Measurements from ENCODE around the gene RACGAP1. TPM values are rescaled to one million over a fixed set of nuclear protein-coding genes. Genes with fewer than 3 reads are reported as not detected.

The RACGAP1 gene
- total RNA-seq, 1 donor from 2014 or later = 144 TPM

DNA sequence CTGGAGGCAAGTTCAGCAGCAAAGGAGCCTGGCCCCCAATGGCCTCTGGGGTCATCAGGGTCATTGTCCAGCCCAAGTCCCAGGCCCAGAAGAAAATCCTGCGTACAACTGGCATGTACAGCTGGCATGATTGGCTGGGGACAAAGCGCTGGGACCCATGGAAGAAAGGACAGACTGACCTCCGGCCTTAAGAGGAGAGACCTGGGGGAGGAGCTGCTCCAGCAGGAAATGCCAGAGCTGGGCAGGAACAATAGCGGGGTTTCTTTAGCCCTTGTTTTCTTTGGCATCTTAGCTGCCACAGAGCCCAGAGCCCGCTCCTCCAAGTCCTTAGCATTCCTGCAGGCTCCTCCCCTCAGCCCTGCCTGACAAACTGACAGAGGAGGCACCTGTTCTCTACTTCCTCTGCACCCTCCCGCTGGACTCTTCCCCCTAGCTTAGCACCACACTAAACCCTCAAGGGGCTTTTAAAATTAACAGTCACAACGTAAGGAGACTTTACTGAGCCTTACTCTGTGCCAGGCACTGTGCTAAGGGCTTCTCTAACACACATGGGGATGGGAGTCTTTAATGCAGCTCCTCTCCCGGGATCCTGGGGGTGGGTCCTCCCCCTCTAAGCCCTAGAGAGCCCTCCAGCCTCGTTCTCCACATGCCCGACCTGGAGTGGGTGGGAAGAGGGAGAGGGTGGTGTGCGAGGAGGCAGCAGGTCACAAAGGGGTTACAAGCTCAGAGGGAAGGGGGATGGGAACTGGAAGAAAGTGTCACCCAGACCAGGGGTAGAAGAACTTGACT, 65.4 kb downstream of the RACGAP1 start:
- intact Hi-C loops (cut with micrococcal nuclease) = no loop called here

DNA sequence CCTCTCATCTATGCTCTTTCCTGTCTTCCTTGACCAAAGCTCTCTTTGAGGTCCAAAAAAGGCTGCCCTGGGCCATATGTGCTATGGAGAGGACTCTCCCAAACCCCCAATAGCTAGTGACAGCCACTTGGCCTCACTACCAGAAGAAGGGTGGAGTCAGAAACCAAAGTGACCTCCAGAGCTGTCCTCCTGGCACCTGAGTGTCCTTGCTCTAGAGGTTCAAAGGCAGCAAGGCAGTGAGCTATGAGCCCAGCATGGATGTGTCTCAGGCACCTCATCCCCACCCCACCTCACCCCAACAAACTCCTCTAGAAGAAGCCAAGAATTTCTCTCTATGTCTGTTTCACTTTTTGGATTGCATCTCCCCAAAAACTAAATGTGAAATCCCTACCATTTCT, 67.7 kb downstream of the RACGAP1 start:
- intact Hi-C loops (cut with micrococcal nuclease) = no loop called here

DNA sequence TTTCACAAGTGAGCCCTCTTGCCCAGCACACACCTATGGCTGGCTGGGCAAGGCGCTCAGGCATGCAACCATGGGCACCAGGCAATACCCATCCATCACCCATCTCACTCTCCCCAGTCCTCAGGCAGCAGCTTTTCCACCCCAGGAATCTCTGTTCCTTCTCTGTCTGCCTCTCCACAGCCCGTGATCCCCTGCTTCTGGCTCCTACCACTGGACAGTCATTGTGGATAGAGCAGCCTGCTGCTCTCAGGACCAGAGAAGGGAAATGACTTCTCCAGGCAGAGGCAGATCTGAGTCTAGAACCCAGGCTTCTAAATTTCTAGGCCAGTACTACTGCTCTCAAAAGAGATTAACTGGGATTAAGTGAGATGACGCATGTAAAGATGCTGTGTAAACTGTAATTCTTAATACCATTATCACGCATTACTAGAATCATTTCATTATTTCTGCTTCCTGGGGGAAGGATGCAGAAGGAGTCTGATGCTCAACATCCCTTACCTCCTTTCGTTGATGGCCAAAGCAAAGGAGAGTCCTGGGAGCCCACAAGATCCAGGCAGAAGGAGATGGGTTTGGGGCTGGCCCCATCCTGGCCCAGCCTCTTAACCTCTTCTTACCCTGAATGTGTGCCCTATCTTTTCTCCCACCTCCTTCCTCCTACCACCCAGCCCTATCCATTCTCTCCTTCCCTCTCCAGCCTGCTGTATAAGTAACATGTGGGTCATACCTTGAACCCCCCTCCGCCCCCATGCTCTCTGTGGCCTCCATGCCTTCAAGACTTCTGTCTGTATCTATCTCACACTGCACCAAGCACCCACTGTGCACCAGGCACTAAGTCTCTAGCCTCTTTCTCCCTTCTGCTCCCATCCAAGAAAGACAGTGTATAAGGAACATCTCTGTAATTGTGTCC, 68.4 kb downstream of the RACGAP1 start:
- intact Hi-C loops (cut with micrococcal nuclease) = no loop called here

DNA sequence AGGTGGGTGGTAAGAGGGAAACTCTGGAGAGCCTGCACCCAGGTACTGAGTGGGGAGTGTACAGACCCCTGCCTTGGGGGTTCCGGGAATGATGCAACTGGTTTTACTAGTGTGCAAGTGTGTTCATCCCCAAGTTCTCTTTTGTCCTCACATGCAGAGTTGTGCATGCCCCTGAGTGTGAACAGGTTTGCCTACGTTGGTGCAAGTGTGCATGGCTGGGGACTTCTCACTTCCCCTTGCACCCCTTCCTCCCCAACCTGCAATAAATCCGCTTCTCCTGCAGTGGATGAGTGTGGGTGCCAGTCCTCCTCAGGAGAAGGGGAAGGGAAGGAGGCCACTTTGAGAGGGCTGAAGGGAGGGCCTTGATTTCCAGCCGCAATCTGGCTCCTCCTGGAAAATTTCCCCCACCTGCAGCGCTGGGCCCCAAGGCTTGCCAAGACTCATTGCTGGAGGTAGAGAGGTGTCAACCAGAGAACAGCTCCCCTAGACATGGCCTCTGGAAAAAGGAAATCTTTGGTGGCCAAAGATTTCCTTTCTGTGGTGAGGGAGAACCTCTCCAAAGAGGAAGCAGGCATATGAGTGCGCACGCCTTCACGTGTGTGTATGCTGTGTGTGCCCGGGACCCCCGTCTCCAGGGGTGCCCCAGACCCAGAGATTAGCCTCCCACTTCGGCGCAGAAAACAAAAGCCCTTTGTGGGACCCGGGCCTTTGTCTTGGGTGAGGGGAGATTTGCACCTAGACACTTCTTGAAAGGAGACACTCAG, 69.2 kb downstream of the RACGAP1 start:
- intact Hi-C loops (cut with micrococcal nuclease) = no loop called here

DNA sequence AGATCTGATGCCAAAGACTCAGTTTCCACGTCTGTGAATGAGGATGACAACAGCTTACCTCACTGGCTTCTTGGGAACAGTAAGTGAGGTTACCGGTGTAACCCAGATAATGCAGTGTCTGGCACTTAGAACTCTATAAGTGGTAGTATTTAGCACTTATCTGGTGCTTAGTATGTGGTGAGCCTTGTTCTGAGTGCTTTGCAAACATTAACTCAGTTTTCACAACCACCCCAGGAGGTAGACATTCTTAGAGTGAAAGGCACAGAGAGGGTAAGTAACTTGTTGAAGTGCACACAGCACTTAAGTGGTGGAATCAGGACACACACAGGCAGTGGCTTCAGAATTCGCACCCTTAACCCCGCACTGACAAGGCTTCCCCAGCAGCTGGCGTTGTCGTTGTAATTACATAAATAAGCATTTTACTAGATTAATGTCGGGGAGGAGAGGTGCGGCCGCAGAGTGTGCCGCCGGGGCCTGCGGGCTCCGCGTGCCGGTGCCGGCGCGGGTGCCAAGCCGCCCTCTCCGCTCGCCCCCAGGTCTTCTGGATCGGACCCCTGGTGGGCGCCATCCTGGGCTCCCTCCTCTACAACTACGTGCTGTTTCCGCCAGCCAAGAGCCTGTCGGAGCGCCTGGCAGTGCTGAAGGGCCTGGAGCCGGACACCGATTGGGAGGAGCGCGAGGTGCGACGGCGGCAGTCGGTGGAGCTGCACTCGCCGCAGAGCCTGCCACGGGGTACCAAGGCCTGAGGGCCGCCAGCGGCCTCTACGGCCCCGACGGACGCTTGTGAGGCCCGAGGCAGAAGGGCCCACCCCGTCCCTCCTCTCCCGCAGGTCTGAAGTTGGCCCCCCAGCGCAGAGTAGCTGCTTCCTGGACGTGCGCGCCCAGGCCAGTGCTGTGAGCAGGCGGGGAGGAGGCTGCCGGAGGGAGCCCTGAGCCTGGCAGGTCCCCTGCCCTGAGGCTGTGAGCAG, 70.1 kb downstream of the RACGAP1 start:
- intact Hi-C loops (cut with micrococcal nuclease) = no loop called here

DNA sequence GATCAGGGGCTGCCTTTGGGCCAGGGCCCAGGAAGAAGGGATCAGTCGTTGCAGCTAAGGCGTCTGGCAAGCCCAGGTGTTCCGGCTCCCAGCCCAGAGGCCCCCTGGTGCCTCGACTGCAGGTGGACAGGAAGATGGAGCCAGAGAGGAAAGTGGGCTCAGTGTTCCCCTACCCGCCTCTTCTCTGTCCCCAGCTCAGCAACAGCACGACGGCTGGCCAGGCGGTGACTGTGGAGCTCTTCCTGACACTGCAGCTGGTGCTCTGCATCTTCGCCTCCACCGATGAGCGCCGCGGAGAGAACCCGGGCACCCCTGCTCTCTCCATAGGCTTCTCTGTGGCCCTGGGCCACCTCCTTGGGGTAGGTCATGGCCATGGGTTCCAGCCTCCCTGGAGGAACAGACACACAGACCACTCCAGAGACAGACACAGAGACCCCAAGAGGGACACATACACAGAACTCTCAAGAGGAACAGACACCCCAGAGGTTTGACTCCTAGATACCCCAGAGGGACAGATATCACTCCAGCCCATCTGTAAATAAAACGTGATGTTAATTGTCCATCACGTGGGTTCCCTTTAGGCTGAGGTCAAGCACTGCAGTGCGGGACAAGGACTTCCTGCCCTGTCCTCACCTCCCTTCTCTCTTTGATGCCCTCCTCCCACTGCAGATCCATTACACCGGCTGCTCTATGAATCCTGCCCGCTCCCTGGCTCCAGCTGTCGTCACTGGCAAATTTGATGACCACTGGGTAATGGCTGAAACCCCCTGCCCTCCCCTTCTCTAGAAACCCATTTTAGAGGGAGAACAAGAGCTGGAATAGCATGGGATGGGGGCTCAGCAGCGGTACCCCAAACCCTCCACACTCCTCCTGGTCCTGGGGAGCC, 71.1 kb downstream of the RACGAP1 start:
- intact Hi-C loops (cut with micrococcal nuclease) = no loop called here

DNA sequence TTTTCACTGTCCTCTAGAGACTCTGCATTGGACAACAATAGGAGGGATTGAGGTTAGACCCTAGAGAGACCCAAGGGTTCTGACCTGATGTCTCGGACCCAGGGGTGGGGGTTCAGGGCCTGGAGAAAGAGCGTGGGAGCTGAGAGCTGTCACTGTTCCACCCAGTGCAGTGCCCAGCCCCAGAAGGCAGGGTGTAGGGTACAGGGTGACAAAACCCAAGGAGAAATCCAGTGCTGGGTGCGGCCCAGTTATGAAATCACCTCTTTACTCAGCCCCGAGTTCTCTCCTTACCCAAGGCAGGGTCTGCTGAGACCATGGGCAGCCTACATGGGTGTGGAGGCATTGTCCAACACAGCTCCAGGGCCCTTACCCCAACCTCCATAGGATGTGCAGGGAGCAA, 72.1 kb downstream of the RACGAP1 start:
- intact Hi-C loops (cut with micrococcal nuclease) = no loop called here

DNA sequence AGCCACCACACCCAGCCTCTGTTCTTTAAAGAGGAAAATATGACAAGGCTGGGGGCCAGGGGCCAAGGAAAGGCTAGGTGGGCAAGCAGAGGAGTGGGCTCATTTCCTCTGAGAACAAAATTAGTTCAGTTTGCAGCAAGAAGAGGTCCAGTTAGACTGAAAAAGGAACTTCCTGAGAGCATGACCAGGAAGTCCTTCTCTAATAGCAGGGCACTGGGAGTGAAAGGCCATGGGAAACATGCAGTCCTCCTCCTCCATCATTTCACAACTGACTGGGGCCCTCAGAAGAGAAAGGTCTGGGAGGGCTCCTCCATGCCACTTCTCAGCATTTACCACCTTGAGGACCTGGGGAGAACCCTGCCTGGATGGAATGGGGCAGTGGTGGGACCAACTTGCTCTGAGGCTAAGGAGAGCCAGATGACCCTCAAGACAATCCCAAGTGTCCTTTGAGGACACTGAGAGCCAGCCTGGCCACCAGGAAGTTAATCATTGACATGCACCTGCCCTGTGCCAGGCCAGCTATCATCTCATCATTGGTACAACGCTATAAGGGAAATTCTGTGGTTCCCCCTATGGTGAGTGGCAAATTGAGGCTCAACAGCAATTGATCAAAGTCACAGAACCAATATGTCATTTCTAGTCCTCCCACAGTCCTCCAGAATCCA, 72.8 kb downstream of the RACGAP1 start:
- intact Hi-C loops (cut with micrococcal nuclease) = no loop called here

DNA sequence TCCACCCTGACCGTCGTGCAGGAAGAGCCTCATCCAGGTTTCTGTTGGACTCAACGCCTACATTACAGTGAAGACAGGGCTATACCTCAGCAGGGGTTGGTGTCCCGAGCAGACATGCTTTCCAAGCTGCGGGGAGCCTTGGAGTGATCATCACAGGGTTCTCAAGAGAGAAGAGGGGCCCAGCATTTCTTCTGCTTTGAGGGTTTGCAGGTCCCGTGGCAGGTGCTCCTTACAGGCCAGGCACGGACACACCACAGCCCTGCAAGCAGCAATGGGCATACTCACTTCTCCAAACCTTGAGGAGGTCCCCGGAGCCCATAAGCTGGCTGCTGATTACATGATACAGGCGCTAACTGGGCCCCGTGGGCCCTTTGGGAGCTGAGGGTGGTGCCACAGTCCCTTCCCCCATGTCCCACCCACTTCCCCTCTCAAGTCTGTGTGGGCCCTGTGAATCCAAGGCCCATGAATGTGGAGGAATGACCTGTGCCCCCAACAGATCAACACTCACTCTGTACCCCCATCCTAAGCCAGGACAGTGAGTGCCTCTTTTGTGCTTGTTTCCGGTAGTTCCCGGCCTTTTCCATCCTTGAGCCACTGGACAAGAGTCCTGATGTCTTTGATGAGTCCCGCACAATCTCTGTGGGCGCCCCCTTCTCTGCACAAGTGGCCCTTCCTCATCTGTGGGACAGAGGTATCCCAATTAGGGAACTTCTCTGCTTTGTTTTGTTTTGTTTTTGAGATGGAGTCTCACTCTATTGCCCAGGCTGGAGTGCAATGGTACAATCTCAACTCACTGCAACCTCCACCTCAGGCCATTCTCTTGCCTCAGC, 73.7 kb downstream of the RACGAP1 start:
- intact Hi-C loops (cut with micrococcal nuclease) = no loop called here

DNA sequence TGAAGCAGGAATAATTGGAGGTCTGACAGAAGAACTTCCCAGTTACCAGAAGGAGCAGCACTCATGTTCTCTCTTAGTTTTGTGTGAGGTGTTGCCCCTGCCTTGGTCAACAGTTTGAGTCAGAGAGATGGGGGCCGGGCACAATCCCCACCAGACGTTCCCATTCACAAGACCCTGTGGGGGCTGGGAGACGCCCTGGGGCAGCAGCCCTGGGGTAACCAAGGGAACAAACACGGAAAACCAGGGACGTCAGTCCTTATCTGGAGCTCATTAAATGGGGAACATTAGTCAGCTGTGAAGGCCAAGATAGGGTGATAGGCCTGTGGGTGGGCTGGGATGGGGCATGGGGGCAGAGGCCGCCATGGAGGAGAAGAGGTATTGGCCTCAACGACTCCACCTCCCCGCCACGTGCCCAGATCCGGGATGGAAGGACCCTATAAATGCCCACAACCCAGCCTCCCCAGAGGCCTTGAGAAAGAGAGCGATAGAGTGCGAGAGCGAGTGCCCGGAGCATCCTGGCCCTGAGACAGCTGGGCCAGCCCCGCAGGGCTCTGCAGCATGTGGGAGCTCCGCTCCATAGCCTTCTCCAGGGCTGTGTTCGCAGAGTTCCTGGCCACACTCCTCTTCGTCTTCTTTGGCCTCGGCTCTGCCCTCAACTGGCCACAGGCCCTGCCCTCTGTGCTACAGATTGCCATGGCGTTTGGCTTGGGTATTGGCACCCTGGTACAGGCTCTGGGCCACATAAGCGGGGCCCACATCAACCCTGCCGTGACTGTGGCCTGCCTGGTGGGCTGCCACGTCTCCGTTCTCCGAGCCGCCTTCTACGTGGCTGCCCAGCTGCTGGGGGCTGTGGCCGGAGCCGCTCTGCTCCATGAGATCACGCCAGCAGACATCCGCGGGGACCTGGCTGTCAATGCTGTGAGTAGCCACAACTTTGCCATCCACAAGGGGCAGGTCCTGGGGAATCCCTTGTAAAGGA, 74.7 kb downstream of the RACGAP1 start, which contains the start of gene AQP2:
AQP2 (plus strand) TSS at position 465 of the 979 bp plus-strand sequence; CDS start at position 559, 94 bp downstream.
- intact Hi-C loops (cut with micrococcal nuclease) = no loop called here

DNA sequence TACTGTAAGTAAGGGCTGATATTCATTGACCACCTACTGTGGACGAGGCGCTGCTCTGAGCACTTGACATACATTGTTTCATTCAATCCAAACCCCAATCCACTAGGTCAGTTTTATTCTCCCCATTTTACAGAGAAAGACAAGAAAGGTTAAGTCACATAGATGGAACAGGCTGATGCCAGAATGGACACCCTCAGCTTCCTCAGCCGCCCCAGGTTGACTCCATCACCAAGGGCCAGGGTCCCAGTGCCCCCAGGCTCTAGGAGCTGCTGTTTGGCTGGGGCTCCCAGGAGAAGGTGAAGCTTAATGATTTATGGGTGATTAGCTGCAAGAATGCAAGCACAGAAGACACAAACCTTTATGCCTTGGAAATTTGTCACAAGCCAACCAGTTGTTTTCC, 75.4 kb downstream of the RACGAP1 start:
- intact Hi-C loops (cut with micrococcal nuclease) = no loop called here

DNA sequence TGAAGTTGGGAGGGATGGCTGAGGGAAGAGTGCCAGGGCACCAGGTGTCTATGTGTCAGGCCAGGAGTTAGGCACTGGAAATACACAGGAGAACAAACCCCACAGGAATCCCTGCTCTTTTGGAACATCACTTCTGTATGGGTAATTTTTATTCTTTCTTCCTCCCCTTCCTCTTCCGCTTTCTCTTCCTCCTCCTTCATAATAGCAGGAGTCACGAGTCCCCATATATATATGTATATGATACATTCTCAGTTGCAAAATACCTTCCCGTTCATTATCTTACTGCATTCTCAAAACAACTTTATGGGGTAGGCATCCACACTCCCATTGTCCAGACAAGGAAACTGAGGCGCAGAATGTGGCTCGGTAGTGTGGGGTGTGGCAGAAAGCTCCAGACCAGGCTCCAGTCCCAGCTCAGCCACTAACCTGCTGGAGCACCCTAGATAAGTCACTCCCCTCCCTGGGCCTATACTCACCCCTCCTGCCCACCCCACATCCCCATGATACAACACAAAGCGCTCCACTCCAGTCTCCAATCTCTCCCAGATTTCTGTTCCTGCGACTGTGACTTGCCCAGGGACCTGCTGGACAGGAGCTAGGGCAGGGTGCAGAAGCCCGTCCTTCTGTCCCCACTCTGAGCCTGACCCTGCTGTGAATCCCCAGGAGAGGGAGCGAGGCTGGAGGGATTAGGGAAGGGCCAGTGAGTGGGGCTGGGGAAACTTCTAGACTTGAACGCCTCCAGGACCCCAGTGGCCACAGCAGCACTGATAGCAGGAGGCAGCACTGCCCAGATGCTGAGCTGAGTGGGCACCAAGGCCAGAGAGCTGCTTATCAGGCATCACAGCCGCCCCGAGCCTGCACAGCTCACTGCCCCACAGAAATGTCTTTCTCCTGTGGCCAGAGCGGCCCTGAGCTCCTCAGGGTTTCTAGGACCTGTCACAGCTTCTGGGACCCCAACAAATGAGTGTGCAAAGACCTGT, 76.1 kb downstream of the RACGAP1 start:
- intact Hi-C loops (cut with micrococcal nuclease) = no loop called here

DNA sequence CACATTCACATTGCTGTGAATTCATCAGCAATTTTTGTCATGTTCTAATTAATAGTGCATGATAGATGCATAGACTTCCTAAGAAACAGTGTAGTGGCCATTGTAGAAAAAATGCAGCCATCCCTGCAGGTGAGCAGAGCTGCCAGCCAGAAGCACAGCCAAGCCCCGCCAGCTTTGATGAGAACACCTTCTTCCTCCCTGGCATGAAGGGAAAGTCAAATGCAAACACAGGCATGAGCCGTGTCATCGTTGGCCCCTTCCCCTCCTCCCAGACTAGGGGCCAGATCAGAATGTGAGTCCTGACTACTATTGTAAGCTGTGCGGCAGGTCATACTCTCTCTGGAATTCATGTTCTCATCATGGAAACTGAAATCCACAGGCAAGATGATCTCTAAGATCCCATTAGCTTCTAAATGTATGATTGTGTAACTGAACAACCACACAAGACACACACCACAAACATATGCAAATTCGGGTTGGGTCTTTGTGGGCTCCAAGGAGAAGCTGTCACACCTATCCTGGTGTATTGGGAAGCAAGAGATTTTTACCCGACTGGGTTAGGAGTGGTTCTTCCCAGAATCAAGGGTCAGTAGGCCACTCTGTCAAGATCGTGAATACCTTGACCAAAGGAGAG, 77.6 kb downstream of the RACGAP1 start:
- intact Hi-C loops (cut with micrococcal nuclease) = no loop called here

DNA sequence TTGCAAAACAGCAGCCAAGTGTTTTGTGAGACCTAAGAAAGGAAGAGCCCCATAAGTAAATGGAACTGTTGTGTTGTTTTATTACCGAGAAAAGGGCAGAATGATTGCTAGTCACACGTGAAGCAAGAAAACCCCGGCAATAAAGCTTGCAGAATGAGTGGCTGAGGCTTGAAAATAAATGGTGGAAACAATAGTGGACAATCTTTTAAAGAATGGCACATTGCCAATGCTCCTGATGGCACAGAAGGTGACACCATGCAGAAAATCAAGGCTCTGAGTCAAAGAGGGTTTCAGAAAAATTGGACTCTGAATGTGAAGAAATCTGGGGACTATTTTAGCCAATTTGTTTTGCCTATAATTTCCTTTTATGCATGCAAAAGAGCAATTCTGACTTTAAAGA, 78.8 kb downstream of the RACGAP1 start:
- intact Hi-C loops (cut with micrococcal nuclease) = no loop called here

DNA sequence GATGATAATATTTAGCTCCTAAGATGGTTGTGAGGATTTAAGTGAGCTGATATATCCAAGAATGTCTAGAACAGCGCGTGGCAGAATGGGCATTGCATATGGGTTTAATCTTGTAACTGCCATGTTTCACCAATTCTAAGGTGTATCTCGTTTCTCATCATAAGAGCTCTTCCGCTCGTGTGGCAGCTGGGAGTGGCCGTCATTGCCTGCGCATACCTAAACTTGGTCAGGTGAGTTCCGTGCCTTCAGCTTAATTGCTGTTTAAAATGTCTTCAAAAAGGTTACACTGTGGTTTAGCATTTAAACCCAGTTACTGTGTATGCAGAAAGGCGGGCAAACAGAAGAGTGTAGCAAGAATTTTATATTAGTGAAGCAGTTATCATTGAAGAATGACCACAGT, 79.2 kb downstream of the RACGAP1 start:
- intact Hi-C loops (cut with micrococcal nuclease) = no loop called here

Data from T-helper 2 cell treated with Interferon-gamma antibody and Interleukin-4, amounts not matched to agents 100 ng/mL and 5 ng/mL, for 36 hours (primary cell).